ENCODE results near the gene SLC46A2.

SLC46A2 gene

DNA sequence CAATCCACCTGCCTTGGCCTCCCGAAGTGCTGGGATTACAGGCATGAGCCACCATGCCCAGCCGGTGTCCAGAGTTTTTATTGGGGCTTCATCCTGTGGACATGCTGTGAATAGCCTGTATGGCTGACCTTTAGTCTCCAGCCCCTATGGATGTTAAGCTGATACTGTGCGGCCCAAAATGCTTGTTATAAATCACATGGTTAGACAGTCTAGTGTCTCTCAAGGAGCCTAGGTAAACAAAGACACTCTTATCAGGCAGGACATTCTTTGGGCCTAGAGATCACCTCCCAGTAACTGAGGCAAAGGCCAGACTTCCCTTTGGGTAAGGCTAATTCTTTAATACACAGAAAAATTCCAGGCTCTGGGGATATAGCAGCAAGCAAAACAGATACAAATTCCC, 22.0 kb upstream of the SLC46A2 start:
- no peaks in the 10 kb centered on the region for H3K36me3 ChIP-seq (ENCODE audit: control insufficient read depth, insufficient read depth, low read length)
- H3K4me3 ChIP-seq (ENCODE audit: insufficient read depth, low read depth, low read length, poor library complexity, severe bottlenecking): no peak overlapping the region
- H3K27me3 ChIP-seq (replicated peaks; ENCODE audit: control insufficient read depth, insufficient read depth, low read length, poor library complexity, severe bottlenecking): no peaks in the 10 kb centered on the region
- no peaks in the 10 kb centered on the region for H3K4me1 ChIP-seq (ENCODE audit: control insufficient read depth, insufficient read depth, low read length, poor library complexity, severe bottlenecking)
- no peak overlapping the region for H3K27ac ChIP-seq (ENCODE audit: insufficient read depth, low read length, poor library complexity, severe bottlenecking)
- no peak for DNase-seq
- H3K9me3 ChIP-seq (ENCODE audit: control insufficient read depth, low read length): no peaks in the 10 kb centered on the region

DNA sequence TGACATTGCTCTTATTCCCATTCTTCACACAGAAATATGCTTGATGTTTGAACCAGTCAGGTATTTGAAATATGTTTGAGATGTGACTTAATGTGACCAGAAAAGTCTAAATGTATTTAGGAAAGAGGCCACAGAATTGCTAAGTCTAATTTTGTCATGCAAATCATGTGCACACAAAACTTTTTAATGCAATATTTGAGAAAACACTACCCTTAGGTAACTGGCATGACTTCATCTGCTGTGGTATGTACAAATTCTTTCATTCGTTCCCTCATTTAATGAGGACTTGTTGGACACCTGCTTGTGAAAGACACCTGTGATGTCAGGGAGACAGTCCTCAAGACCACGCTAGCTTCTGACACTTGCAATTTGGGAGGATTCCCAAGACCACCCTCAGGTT, 21.1 kb upstream of the SLC46A2 start:
- H3K36me3 ChIP-seq (ENCODE audit: control insufficient read depth, insufficient read depth, low read length): no peaks in the 10 kb centered on the region
- no peaks in the 10 kb centered on the region for H3K4me1 ChIP-seq (ENCODE audit: control insufficient read depth, insufficient read depth, low read length, poor library complexity, severe bottlenecking)
- no peaks in the 10 kb centered on the region for H3K27me3 ChIP-seq (replicated peaks; ENCODE audit: control insufficient read depth, insufficient read depth, low read length, poor library complexity, severe bottlenecking)
- H3K27ac ChIP-seq (ENCODE audit: insufficient read depth, low read length, poor library complexity, severe bottlenecking): no peak overlapping the region
- no peaks in the 10 kb centered on the region for H3K9me3 ChIP-seq (ENCODE audit: control insufficient read depth, low read length)
- no peak for DNase-seq
- no peak overlapping the region for H3K4me3 ChIP-seq (ENCODE audit: insufficient read depth, low read depth, low read length, poor library complexity, severe bottlenecking)

DNA sequence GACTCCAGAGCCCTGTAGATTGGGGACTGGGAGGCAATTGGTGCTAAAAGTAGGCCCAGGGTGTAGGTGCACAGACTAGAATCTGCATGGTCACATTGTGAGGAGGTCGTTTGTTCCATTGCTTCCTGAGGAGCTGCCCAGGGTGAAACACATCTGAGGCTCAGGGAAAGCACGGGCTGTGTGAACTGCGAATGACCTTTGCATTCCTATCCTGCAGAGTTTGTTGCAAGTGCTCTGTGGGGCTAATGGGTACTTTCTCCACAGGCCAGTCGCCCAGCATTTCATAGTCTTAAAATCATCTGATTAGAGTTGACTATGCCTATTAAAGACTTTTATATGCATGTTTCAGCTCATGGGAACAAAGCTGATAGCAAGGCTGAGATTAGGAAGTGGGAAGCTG, 14.4 kb upstream of the SLC46A2 start:
- no peak for DNase-seq
- H3K27me3 ChIP-seq (replicated peaks; ENCODE audit: control insufficient read depth, insufficient read depth, low read length, poor library complexity, severe bottlenecking): no peaks in the 10 kb centered on the region
- no peaks in the 10 kb centered on the region for H3K9me3 ChIP-seq (ENCODE audit: control insufficient read depth, low read length)
- no peaks in the 10 kb centered on the region for H3K4me1 ChIP-seq (ENCODE audit: control insufficient read depth, insufficient read depth, low read length, poor library complexity, severe bottlenecking)
- H3K4me3 ChIP-seq (ENCODE audit: insufficient read depth, low read depth, low read length, poor library complexity, severe bottlenecking): no peak overlapping the region
- H3K27ac ChIP-seq (ENCODE audit: insufficient read depth, low read length, poor library complexity, severe bottlenecking): no peak overlapping the region
- no peaks in the 10 kb centered on the region for H3K36me3 ChIP-seq (ENCODE audit: control insufficient read depth, insufficient read depth, low read length)

DNA sequence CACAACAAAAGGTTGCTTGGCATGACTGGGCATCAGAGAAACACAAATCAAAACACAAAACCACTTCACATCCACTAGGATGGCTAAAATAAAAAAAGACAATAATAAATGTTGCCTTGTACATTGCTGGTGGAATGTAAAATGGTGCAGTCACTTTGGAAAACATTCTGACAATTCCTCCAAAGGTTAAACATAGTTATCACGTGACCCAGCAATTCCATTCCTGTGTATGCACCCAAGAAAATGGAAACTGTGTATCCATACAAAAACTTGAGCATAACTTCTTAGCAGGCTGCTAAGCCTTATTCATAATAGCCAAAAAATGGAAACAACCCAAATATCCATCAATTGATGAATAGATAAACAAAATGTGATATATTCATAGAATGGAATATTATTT, 10.2 kb upstream of the SLC46A2 start:
- no peak overlapping the region for H3K4me3 ChIP-seq (ENCODE audit: insufficient read depth, low read depth, low read length, poor library complexity, severe bottlenecking)
- no peaks in the 10 kb centered on the region for H3K4me1 ChIP-seq (ENCODE audit: control insufficient read depth, insufficient read depth, low read length, poor library complexity, severe bottlenecking)
- no peaks in the 10 kb centered on the region for H3K36me3 ChIP-seq (ENCODE audit: control insufficient read depth, insufficient read depth, low read length)
- no peaks in the 10 kb centered on the region for H3K27me3 ChIP-seq (replicated peaks; ENCODE audit: control insufficient read depth, insufficient read depth, low read length, poor library complexity, severe bottlenecking)
- no peak overlapping the region for H3K27ac ChIP-seq (ENCODE audit: insufficient read depth, low read length, poor library complexity, severe bottlenecking)
- no peak for DNase-seq
- H3K9me3 ChIP-seq (ENCODE audit: control insufficient read depth, low read length): no peaks in the 10 kb centered on the region

DNA sequence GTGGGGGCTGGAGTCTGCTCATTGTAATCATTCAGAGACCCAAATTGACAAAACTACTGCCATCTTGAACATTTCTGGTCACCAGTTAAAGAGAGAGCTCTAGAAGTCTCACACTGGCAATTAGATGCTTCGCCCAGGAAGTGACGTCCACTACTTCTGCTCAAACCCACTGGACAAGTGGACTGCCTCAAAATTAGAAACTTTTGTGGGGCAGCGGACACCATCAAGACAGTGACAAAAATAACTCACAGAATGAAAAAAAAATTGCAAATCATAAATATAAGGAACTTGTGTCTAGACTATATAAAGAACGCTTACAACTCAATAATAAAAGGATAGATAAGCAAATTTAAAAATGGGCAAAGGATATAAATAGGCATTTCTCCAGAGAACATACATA, 9.8 kb upstream of the SLC46A2 start:
- Histone ChIP-seq H3K4me1 (ENCODE audit: control insufficient read depth, insufficient read depth, low read length, poor library complexity, severe bottlenecking) (no peaks in the 10 kb centered on the region), H3K9me3 (ENCODE audit: control insufficient read depth, low read length) (no peaks in the 10 kb centered on the region), H3K36me3 (ENCODE audit: control insufficient read depth, insufficient read depth, low read length) (no peaks in the 10 kb centered on the region), H3K4me3 (ENCODE audit: insufficient read depth, low read depth, low read length, poor library complexity, severe bottlenecking) (no peak overlapping the region), H3K27me3 (replicated peaks; ENCODE audit: control insufficient read depth, insufficient read depth, low read length, poor library complexity, severe bottlenecking) (no peaks in the 10 kb centered on the region), H3K27ac (ENCODE audit: insufficient read depth, low read length, poor library complexity, severe bottlenecking) (no peak overlapping the region)
- DNase-seq: no peak

DNA sequence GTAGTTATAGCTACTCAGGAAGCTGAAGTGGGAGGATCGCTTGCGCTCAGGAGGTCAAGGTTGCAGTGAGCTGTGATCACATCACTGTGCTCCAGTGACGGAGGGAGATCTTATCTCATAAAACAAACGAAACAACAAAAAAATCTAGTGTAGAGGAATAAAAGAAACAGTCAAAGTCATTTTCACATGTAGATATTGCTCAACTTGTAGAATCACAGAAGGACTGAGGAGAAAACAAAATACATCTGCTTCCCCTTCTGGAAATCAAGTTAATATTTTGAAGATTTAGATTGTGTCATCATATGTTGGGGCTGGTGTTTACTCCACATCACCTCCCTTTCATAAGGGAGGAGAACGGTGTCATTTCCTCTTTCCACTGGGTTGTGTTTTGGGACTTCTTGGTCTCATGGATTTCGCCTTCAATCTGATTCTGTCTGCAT, 8.2 kb upstream of the SLC46A2 start:
- H3K27me3 ChIP-seq (replicated peaks; ENCODE audit: control insufficient read depth, insufficient read depth, low read length, poor library complexity, severe bottlenecking): no peaks in the 10 kb centered on the region
- no peak for DNase-seq
- H3K4me1 ChIP-seq (ENCODE audit: control insufficient read depth, insufficient read depth, low read length, poor library complexity, severe bottlenecking): no peaks in the 10 kb centered on the region
- H3K27ac ChIP-seq (ENCODE audit: insufficient read depth, low read length, poor library complexity, severe bottlenecking): no peak overlapping the region
- no peaks in the 10 kb centered on the region for H3K9me3 ChIP-seq (ENCODE audit: control insufficient read depth, low read length)
- H3K36me3 ChIP-seq (ENCODE audit: control insufficient read depth, insufficient read depth, low read length): no peaks in the 10 kb centered on the region
- H3K4me3 ChIP-seq (ENCODE audit: insufficient read depth, low read depth, low read length, poor library complexity, severe bottlenecking): no peak overlapping the region

DNA sequence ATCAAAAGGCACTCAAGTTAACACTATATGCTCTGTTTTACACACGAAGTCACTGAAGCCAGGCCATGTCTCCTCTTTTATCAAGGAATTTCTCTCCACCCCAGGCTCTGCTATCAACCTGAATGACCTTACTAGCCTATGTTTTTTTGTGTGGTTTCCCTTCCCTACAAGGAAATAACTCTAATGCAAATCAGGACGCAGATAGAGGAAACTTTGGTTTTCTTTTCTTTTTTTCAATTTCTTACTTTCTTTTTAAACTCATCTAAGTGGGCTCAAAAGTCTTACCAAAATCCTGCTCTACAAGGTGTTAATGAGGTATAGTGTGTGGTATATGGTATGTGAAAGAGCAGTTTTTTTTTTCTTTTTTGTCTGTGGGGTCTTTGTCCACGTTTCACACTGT, 5.5 kb upstream of the SLC46A2 start:
- Histone ChIP-seq H3K27me3 (replicated peaks; ENCODE audit: control insufficient read depth, insufficient read depth, low read length, poor library complexity, severe bottlenecking) (peaks cover 10% of the 10 kb centered on the region), H3K9me3 (ENCODE audit: control insufficient read depth, low read length) (no peaks in the 10 kb centered on the region), H3K4me1 (ENCODE audit: control insufficient read depth, insufficient read depth, low read length, poor library complexity, severe bottlenecking) (no peaks in the 10 kb centered on the region), H3K4me3 (ENCODE audit: insufficient read depth, low read depth, low read length, poor library complexity, severe bottlenecking) (no peak overlapping the region), H3K27ac (ENCODE audit: insufficient read depth, low read length, poor library complexity, severe bottlenecking) (no peak overlapping the region), H3K36me3 (ENCODE audit: control insufficient read depth, insufficient read depth, low read length) (no peaks in the 10 kb centered on the region)
- no peak for DNase-seq

DNA sequence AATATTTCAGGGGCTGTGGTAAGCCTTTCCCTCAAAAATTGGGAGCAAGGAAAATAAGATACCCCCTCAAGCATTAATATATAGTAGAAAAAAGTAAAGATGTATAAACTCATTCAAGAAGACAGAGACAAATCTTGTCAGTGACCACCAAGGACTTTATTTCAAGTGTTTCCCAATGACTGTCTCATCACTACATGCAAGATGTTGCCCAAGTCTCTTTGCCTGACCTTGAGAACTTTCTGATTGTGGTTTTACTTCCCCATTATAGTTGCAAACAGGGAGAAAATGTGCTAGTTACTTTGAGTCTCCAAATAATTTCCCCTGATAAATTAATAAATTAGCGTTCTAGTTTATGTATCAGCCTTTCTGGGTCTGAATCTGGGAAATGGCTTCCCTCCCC, 4.0 kb upstream of the SLC46A2 start:
- H3K27ac ChIP-seq (ENCODE audit: insufficient read depth, low read length, poor library complexity, severe bottlenecking): no peak overlapping the region

DNA sequence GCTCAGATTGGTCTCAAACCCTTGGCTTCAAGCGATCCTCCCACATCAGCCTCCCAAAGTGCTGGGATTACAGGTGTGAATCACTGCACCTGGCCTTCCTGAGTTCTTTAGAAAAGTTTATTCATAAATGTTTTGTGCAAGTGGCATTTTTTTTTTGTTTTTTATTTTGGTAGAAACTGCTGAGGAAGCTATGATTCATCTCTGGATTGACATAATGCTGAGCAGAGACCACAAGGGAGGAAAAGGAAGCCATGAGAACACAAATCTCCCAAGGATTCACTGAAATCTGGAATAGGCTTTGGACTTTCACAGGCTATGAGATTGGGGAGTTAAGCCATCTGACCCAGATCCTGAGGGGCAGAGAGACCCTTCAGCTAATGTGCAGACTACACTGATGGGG, 3.4 kb upstream of the SLC46A2 start:
- H3K27ac ChIP-seq (ENCODE audit: insufficient read depth, low read length, poor library complexity, severe bottlenecking): no peak overlapping the region
- DNase-seq: no peak
- H3K4me1 ChIP-seq (ENCODE audit: control insufficient read depth, insufficient read depth, low read length, poor library complexity, severe bottlenecking): peaks cover 3% of the 10 kb centered on the region
- no peaks in the 10 kb centered on the region for H3K9me3 ChIP-seq (ENCODE audit: control insufficient read depth, low read length)
- H3K27me3 ChIP-seq (replicated peaks; ENCODE audit: control insufficient read depth, insufficient read depth, low read length, poor library complexity, severe bottlenecking): peaks cover 10% of the 10 kb centered on the region
- no peaks in the 10 kb centered on the region for H3K36me3 ChIP-seq (ENCODE audit: control insufficient read depth, insufficient read depth, low read length)
- H3K4me3 ChIP-seq (ENCODE audit: insufficient read depth, low read depth, low read length, poor library complexity, severe bottlenecking): no peak overlapping the region

More for the DNA sequence above, 4.0 kb upstream of the SLC46A2 start:
- Histone ChIP-seq H3K9me3 (ENCODE audit: control insufficient read depth, low read length) (no peaks in the 10 kb centered on the region), H3K4me1 (ENCODE audit: control insufficient read depth, insufficient read depth, low read length, poor library complexity, severe bottlenecking) (peaks cover 3% of the 10 kb centered on the region), H3K27me3 (replicated peaks; ENCODE audit: control insufficient read depth, insufficient read depth, low read length, poor library complexity, severe bottlenecking) (peaks cover 10% of the 10 kb centered on the region), H3K4me3 (ENCODE audit: insufficient read depth, low read depth, low read length, poor library complexity, severe bottlenecking) (no peak overlapping the region), H3K36me3 (ENCODE audit: control insufficient read depth, insufficient read depth, low read length) (no peaks in the 10 kb centered on the region)
- no peak for DNase-seq

DNA sequence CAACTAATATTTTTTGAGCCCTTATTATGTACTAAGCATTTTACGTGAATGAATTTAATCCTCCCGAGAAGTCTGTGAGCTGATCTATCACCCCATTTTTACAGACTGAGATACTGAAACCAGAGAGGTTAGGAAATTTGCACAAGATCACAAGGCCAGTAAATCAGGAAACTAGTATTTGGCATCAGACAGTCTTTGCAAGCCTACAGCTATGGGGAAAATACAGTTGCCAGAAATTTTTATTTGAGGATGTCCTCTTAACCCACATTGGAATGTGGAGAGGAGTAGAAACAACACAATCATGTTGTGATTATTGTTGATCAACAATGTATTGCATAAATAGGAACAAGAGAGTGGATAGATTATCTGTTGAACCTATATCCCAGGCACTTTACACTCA, 2.3 kb upstream of the SLC46A2 start:
- no peaks in the 10 kb centered on the region for H3K36me3 ChIP-seq (ENCODE audit: control insufficient read depth, insufficient read depth, low read length)
- H3K4me1 ChIP-seq (ENCODE audit: control insufficient read depth, insufficient read depth, low read length, poor library complexity, severe bottlenecking): peaks cover 3% of the 10 kb centered on the region
- peaks cover 10% of the 10 kb centered on the region for H3K27me3 ChIP-seq (replicated peaks; ENCODE audit: control insufficient read depth, insufficient read depth, low read length, poor library complexity, severe bottlenecking)
- no peaks in the 10 kb centered on the region for H3K9me3 ChIP-seq (ENCODE audit: control insufficient read depth, low read length)
- DNase-seq: no peak
- H3K27ac ChIP-seq (ENCODE audit: insufficient read depth, low read length, poor library complexity, severe bottlenecking): no peak overlapping the region
- no peak overlapping the region for H3K4me3 ChIP-seq (ENCODE audit: insufficient read depth, low read depth, low read length, poor library complexity, severe bottlenecking)

DNA sequence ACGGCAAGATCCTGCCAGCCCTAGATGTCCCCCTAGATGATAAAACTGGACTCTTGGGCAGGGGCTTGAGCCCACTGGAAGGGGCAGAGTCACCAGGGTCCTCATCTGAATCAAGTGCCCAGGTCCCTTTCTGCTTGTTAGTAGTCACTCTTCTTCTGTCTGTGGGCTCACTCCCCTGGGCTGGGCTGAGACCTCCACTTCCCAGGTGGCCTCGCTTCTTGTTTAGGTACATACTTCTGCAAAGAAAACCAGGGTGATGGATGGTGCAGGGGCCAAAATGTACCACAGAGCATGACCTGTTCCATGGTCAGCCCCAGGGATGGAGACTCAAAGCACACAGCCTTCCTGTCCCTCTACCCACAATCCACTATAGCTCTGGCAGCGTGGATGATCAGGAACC, 845 bp upstream of the SLC46A2 start:
- peaks cover 3% of the 10 kb centered on the region for H3K4me1 ChIP-seq (ENCODE audit: control insufficient read depth, insufficient read depth, low read length, poor library complexity, severe bottlenecking)
- H3K9me3 ChIP-seq (ENCODE audit: control insufficient read depth, low read length): no peaks in the 10 kb centered on the region
- H3K36me3 ChIP-seq (ENCODE audit: control insufficient read depth, insufficient read depth, low read length): no peaks in the 10 kb centered on the region
- peaks cover 10% of the 10 kb centered on the region for H3K27me3 ChIP-seq (replicated peaks; ENCODE audit: control insufficient read depth, insufficient read depth, low read length, poor library complexity, severe bottlenecking)
- H3K27ac ChIP-seq (ENCODE audit: insufficient read depth, low read length, poor library complexity, severe bottlenecking): no peak overlapping the region
- H3K4me3 ChIP-seq (ENCODE audit: insufficient read depth, low read depth, low read length, poor library complexity, severe bottlenecking): no peak overlapping the region
- no peak for DNase-seq

All from effector memory CD4-positive, alpha-beta T cell (primary cell).